GM12878 (cell line): ENCODE data around the gene SHANK1. TPM values are rescaled to one million over a fixed set of nuclear protein-coding genes. Genes with fewer than 3 reads are reported as not detected.

Source experiments
- ATAC-seq: fragments of 200-7000 bp; cut with Tn5 transposase; 3 replicates; pipeline ENCODE4 v1.9.1; 2020; ENCODE audit warnings: mild to moderate bottlenecking, moderate library complexity
- BruUV-seq: library from RNA; stranded (reverse); fragments of 400-500 nt; replicated peaks from 2 replicates; lab custom pipeline; 2021; lab: Mats Ljungman, UMichigan
- CTCF ChIA-PET: fragments of 300-600 bp; sonication (Branson Sonifier 250); formaldehyde crosslinking; extraction: SDS; loops from one replicate; lab custom pipeline; 2021; ENCODE audit warnings: inconsistent platforms; lab: Yijun Ruan, JAX
- POLR2A ChIA-PET: fragments of 350-600 bp; formaldehyde crosslinking; extraction: SDS; loops from one replicate; lab custom pipeline; 2021; ENCODE audit warnings: inconsistent platforms; lab: Charles Lee
- RAD21 ChIA-PET: fragments of 300-600 bp; sonication (Branson Sonifier 250); formaldehyde crosslinking; loops from one replicate; lab custom pipeline; 2023; ENCODE audit warnings: antibody characterized with exemption; ENCODE audit not compliant: unreplicated experiment; lab: Charles Lee
- SMC1A ChIA-PET: fragments of 300-600 bp; sonication (Branson Sonifier 250); formaldehyde crosslinking; loops from one replicate; lab custom pipeline; 2023; ENCODE audit not compliant: unreplicated experiment, uncharacterized antibody; lab: Charles Lee
- DNase-seq: peaks from one replicate; pipeline ENCODE4 v3.0.0-alpha.2; 2011; ENCODE audit warnings: low read depth, low spot score
- FAIRE-seq: peaks from 3 replicates; lab custom pipeline; 2011; peaks lifted over from hg19 to GRCh38; lab: Jason Lieb, UNC
- H2AFZ ChIP-seq: 2 replicates; pipeline ENCODE4 v1.6.0; 2011; ENCODE audit warnings: low read depth, low read length, control low read depth; ENCODE audit not compliant: control insufficient read depth
- H3K27ac ChIP-seq: 2 replicates; pipeline ENCODE4 v1.5.1; 2011; ENCODE audit warnings: control low read depth; ENCODE audit not compliant: control insufficient read depth, insufficient read depth
- H3K27me3 ChIP-seq, 2 experiments: replicated peaks in 1 of 2; 2 replicates each; pipeline versions ENCODE4 v1.6.0 to v1.6.1; 2011; ENCODE audit warnings: low read length in 1 of 2; ENCODE audit not compliant: control insufficient read depth in 2 of 2, insufficient read depth in 2 of 2
- H3K36me3 ChIP-seq, 2 experiments: 2 replicates each; pipeline ENCODE4 v1.5.1; 2011; ENCODE audit warnings: low read length in 1 of 2; ENCODE audit not compliant: control insufficient read depth in 2 of 2, insufficient read depth in 2 of 2
- H3K4me1 ChIP-seq: 2 replicates; pipeline ENCODE4 v1.6.1; 2011; ENCODE audit warnings: mild to moderate bottlenecking, low read length, moderate library complexity, mixed read lengths; ENCODE audit not compliant: control insufficient read depth, insufficient read depth
- H3K4me2 ChIP-seq: 2 replicates; pipeline ENCODE4 v1.6.0; 2011; ENCODE audit warnings: control low read depth; ENCODE audit not compliant: control insufficient read depth, insufficient read depth
- H3K4me3 ChIP-seq: fragments of 200-600 bp; sonication (generic); 2 replicates; pipeline ENCODE4 v1.5.1; 2016
- H3K79me2 ChIP-seq: 2 replicates; pipeline ENCODE4 v1.6.0; 2011; ENCODE audit warnings: low read length; ENCODE audit not compliant: control insufficient read depth, insufficient read depth
- H3K9ac ChIP-seq: 2 replicates; pipeline ENCODE4 v1.8.0; 2011; ENCODE audit warnings: low read length, control low read depth, mixed read lengths; ENCODE audit not compliant: control insufficient read depth, insufficient read depth
- H3K9me3 ChIP-seq: replicated peaks from 3 replicates; pipeline ENCODE4 v1.5.1; 2011; ENCODE audit warnings: mild to moderate bottlenecking, low read length; ENCODE audit not compliant: control insufficient read depth, insufficient read depth
- H4K20me1 ChIP-seq: 2 replicates; pipeline ENCODE4 v1.6.0; 2011; ENCODE audit not compliant: control insufficient read depth, insufficient read depth
- BCL11A ChIP-seq: IDR thresholded peaks from 2 replicates; pipeline ENCODE4 v1.6.1; 2011; ENCODE audit warnings: low read depth, low read length
- GABPA ChIP-seq: IDR thresholded peaks from 2 replicates; pipeline ENCODE4 v1.6.1; 2014; ENCODE audit warnings: antibody characterized with exemption, low read depth, mild to moderate bottlenecking, inconsistent platforms
- HDGF ChIP-seq: fragments of 450-650 bp; IDR thresholded peaks from 2 replicates; pipeline ENCODE4 v1.6.1; 2016; ENCODE audit warnings: antibody characterized with exemption
- NFIC ChIP-seq: IDR thresholded peaks from 2 replicates; pipeline ENCODE4 v1.6.1; 2012; ENCODE audit warnings: low read depth, mild to moderate bottlenecking, inconsistent platforms, low read length, moderate library complexity
- RAD51 ChIP-seq: fragments of 450-650 bp; IDR thresholded peaks from 2 replicates; pipeline ENCODE4 v1.6.1; 2016; ENCODE audit warnings: moderate library complexity, mild to moderate bottlenecking, inconsistent platforms
- RUNX3 ChIP-seq: IDR thresholded peaks from 2 replicates; pipeline ENCODE4 v1.6.1; 2012; ENCODE audit warnings: low read length, inconsistent platforms
- STAT1 ChIP-seq: fragments of 450-650 bp; conservative IDR thresholded peaks from 2 replicates; pipeline ENCODE4 v1.6.1; 2014; ENCODE audit warnings: antibody characterized with exemption, mild to moderate bottlenecking
- WGBS: methylation state at CpG from one replicate; pipeline ENCODE4 v1.1.6; 2016; ENCODE audit warnings: low lambda C conversion rate; ENCODE audit not compliant: insufficient replicate concordance, insufficient coverage; ENCODE audit errors: missing lambda C conversion rate; 5-methylcytosine and 5-hydroxymethylcytosine counted together
- in situ Hi-C: fragments of 300-500 bp; cut with MboI; formaldehyde crosslinking; loops from 9 replicates; pipeline ENCODE4 v1.14.3; 2018; ENCODE audit warnings: mixed read lengths
- intact Hi-C: fragments of 100-400 bp; cut with micrococcal nuclease; formaldehyde crosslinking; loops from one replicate; pipeline ENCODE4 v1.14.2; 2022; ENCODE audit not compliant: unreplicated experiment
- polyA plus RNA-seq, 11 experiments: library from polyadenylated mRNA; depleted of rRNA in 4 of 11; unstranded in 6 of 11; stranded (reverse) in 5 of 11; fragments of >200 nt; fragmentation: Nextera tagmentation in 4 of 11; fragmentation: Illumina TruSeq in 1 of 11; extraction: Ambion mirVana in 4 of 11; extraction: Trizol in 1 of 11; gene quantifications; 1 replicate in 1 of 11; 2 replicates in 10 of 11; pipeline versions ENCODE4 v1.2.1 to v1.2.3, GENCODE V29; 2011 to 2016; ENCODE audit warnings: inconsistent platforms in 2 of 11, missing spikeins in 2 of 11, low read depth in 1 of 11
- total RNA-seq, 4 experiments: library from RNA; depleted of rRNA in 3 of 4; stranded (reverse); fragments of >200 nt in 3 of 4; fragmentation: Illumina TruSeq in 1 of 4; extraction: Trizol in 1 of 4; gene quantifications; 2 replicates each; pipeline versions ENCODE4 v1.2.1 to v1.2.3, GENCODE V29; 2013 to 2021
- TF ChIP-seq, protein P1 (sequence below): fragments of 450-650 bp; formaldehyde crosslinking; IDR thresholded peaks from 2 replicates; pipeline ENCODE4 v1.4.0; 2020; ENCODE audit warnings: mild to moderate bottlenecking, moderate library complexity
- TF ChIP-seq, protein P2 (sequence below): IDR thresholded peaks from 2 replicates; pipeline ENCODE4 v1.6.1; 2012; ENCODE audit warnings: low read depth, low read length, improper control_type of control experiment
- TF ChIP-seq, protein P3 (sequence below): fragments of 450-650 bp; IDR thresholded peaks from 2 replicates; pipeline ENCODE4 v1.6.1; 2017; ENCODE audit warnings: mild to moderate bottlenecking, moderate library complexity

Gene SHANK1
- total and polyA plus RNA-seq, 10 of the 15 experiments (the other 5 are each of a cell fraction or from before 2014, with no cell fraction given): not detected

DNA sequence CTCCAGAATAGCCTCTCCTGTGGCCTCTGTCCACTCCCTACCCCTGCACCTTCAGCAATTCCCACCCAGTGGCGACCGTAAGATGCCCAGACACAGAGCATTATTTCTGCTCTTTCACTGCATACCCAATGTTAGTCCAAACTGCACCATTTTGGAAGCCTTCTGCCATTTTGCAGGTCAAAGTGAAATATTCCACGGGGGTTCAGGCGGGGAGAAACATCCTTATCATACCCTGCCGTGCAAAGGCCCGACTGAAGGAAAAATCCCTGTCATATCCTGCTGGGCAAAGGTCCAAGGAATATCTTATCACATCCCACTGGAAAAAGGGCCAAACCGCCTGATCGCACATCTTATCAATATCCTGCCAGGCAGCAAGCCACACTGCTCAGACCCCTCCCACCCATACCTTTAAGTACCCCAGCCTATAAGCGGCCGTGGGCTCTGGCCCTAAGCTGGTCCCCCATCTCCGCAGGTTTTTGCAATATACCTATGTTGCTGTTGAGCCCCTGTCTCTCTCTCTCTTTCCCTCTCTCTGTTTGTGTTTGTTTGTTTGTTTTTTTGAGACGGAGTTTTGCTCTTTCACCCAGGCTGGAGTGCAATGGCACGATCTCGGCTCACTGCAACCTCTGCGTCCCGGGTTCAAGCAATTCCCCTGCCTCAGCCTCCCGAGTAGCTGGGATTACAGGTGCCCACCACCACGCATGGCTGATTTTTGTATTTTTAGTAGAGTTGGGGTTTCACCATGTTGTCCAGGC, 21.8 kb upstream of the SHANK1 start:
- TF ChIP-seq RAD51 (no peak), GABPA (no peak), HDGF (no peak), NFIC (no peak), BCL11A (no peak), RUNX3 (no peak), STAT1 (no peak)
- TF ChIP-seq, protein P1, sequence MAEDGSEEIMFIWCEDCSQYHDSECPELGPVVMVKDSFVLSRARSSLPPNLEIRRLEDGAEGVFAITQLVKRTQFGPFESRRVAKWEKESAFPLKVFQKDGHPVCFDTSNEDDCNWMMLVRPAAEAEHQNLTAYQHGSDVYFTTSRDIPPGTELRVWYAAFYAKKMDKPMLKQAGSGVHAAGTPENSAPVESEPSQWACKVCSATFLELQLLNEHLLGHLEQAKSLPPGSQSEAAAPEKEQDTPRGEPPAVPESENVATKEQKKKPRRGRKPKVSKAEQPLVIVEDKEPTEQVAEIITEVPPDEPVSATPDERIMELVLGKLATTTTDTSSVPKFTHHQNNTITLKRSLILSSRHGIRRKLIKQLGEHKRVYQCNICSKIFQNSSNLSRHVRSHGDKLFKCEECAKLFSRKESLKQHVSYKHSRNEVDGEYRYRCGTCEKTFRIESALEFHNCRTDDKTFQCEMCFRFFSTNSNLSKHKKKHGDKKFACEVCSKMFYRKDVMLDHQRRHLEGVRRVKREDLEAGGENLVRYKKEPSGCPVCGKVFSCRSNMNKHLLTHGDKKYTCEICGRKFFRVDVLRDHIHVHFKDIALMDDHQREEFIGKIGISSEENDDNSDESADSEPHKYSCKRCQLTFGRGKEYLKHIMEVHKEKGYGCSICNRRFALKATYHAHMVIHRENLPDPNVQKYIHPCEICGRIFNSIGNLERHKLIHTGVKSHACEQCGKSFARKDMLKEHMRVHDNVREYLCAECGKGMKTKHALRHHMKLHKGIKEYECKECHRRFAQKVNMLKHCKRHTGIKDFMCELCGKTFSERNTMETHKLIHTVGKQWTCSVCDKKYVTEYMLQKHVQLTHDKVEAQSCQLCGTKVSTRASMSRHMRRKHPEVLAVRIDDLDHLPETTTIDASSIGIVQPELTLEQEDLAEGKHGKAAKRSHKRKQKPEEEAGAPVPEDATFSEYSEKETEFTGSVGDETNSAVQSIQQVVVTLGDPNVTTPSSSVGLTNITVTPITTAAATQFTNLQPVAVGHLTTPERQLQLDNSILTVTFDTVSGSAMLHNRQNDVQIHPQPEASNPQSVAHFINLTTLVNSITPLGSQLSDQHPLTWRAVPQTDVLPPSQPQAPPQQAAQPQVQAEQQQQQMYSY (CRISPR knock-in tag): no peak
- TF ChIP-seq, protein P2, sequence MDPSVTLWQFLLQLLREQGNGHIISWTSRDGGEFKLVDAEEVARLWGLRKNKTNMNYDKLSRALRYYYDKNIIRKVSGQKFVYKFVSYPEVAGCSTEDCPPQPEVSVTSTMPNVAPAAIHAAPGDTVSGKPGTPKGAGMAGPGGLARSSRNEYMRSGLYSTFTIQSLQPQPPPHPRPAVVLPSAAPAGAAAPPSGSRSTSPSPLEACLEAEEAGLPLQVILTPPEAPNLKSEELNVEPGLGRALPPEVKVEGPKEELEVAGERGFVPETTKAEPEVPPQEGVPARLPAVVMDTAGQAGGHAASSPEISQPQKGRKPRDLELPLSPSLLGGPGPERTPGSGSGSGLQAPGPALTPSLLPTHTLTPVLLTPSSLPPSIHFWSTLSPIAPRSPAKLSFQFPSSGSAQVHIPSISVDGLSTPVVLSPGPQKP: no peak
- TF ChIP-seq, protein P3, sequence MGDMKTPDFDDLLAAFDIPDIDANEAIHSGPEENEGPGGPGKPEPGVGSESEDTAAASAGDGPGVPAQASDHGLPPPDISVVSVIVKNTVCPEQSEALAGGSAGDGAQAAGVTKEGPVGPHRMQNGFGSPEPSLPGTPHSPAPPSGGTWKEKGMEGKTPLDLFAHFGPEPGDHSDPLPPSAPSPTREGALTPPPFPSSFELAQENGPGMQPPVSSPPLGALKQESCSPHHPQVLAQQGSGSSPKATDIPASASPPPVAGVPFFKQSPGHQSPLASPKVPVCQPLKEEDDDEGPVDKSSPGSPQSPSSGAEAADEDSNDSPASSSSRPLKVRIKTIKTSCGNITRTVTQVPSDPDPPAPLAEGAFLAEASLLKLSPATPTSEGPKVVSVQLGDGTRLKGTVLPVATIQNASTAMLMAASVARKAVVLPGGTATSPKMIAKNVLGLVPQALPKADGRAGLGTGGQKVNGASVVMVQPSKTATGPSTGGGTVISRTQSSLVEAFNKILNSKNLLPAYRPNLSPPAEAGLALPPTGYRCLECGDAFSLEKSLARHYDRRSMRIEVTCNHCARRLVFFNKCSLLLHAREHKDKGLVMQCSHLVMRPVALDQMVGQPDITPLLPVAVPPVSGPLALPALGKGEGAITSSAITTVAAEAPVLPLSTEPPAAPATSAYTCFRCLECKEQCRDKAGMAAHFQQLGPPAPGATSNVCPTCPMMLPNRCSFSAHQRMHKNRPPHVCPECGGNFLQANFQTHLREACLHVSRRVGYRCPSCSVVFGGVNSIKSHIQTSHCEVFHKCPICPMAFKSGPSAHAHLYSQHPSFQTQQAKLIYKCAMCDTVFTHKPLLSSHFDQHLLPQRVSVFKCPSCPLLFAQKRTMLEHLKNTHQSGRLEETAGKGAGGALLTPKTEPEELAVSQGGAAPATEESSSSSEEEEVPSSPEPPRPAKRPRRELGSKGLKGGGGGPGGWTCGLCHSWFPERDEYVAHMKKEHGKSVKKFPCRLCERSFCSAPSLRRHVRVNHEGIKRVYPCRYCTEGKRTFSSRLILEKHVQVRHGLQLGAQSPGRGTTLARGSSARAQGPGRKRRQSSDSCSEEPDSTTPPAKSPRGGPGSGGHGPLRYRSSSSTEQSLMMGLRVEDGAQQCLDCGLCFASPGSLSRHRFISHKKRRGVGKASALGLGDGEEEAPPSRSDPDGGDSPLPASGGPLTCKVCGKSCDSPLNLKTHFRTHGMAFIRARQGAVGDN: no peak
- ChIA-PET POLR2A (no interaction called here), SMC1A (no interaction called here), CTCF (interaction anchor here (0.8 kb wide), 1 partner anchor 181 kb away, joined by 3 read pairs; no protein-coding TSS in a partner anchor), RAD21 (no interaction called here)
- Histone ChIP-seq H3K9me3 (no peaks in the 10 kb centered on the region), H3K36me3 (no peaks in the 10 kb centered on the region), H3K9ac (no peak overlapping the region), H4K20me1 (no peaks in the 10 kb centered on the region), H3K4me1 (no peaks in the 10 kb centered on the region), H2AFZ (no peak overlapping the region), H3K27me3 (no peaks in the 10 kb centered on the region), H3K4me2 (no peak overlapping the region), H3K27ac (no peak overlapping the region), H3K4me3 (no peak overlapping the region), H3K79me2 (no peaks in the 10 kb centered on the region)
- intact Hi-C loops: no loop called here
- no peak for FAIRE-seq
- DNase-seq: no peak
- BruUV-seq: no TSS peak
- ATAC-seq: no peak
- in situ Hi-C loops: no loop called here
- 45% methylated on average over 18 of the region's 18 CpGs for WGBS
